Bronchial epithelial cell (primary cell): ENCODE data around the gene CALML6. TPM values are rescaled to one million over a fixed set of nuclear protein-coding genes. Genes with fewer than 3 reads are reported as not detected.
A peak's percentile ranks its signal among the peaks of the same experiment; 100 is the strongest.

Experiments used
- DNase-seq: peaks from one replicate; pipeline ENCODE4 v3.0.0-alpha.2; 2010; ENCODE audit warnings: low read depth
- FAIRE-seq: peaks from 2 replicates; lab custom pipeline; 2011; peaks lifted over from hg19 to GRCh38; lab: Jason Lieb, UNC
- H3K27me3 ChIP-seq: 2 replicates; pipeline ENCODE4 v1.5.1; 2011; ENCODE audit warnings: low read length; ENCODE audit not compliant: control insufficient read depth, insufficient read depth
- H3K36me3 ChIP-seq: 2 replicates; pipeline ENCODE4 v1.5.1; 2011; ENCODE audit warnings: low read length; ENCODE audit not compliant: control insufficient read depth, insufficient read depth
- H3K4me3 ChIP-seq: 2 replicates; pipeline ENCODE4 v1.5.1; 2011; ENCODE audit warnings: mild to moderate bottlenecking, low read depth, low read length, control low read depth
- CTCF ChIP-seq: IDR thresholded peaks from 2 replicates; pipeline ENCODE4 v1.5.1; 2011; ENCODE audit warnings: mild to moderate bottlenecking, moderate library complexity, low read length, control low read depth, inconsistent platforms; ENCODE audit not compliant: insufficient read depth, severe bottlenecking
- total RNA-seq: library from RNA; depleted of rRNA; stranded (reverse); fragments of >200 nt; gene quantifications from 2 replicates; pipeline ENCODE4 v1.2.1, GENCODE V29; 2014

The CALML6 gene
- total RNA-seq, 1 donor from 2014 or later, result under 0.01 TPM

GRCh38 chr1:1890506-1891348 is 24.3 kb upstream of the CALML6 start, which contains the start of gene GNB1:
Gene GNB1 (minus strand): TSS chr1:1891087. CDS start chr1:1825453, 65,634 bp downstream.
- Histone ChIP-seq H3K36me3 (peaks cover 2% of the 10 kb centered on the region), H3K4me3 (peak within 1 kb of the TSS; percentile 86), H3K27me3 (no peaks in the 10 kb centered on the region)
- peak; percentile 58 for DNase-seq
- no peak for TF ChIP-seq CTCF
- FAIRE-seq, result no peak

GRCh38 chr1:1891349-1892078 is 23.5 kb upstream of the CALML6 start:
- Histone ChIP-seq H3K4me3 (peak overlapping the region; percentile 86), H3K27me3 (peaks cover 2% of the 10 kb centered on the region), H3K36me3 (peaks cover 2% of the 10 kb centered on the region)
- TF ChIP-seq CTCF, result no peak
- DNase-seq, result no peak
- FAIRE-seq, result no peak

- peak overlapping the region; percentile 86 for H3K4me3 ChIP-seq
- peak; percentile 73 for DNase-seq
- TF ChIP-seq CTCF, result no peak
- H3K36me3 ChIP-seq, result peaks cover 2% of the 10 kb centered on the region
- peak; percentile 97 for FAIRE-seq
- peaks cover 2% of the 10 kb centered on the region for H3K27me3 ChIP-seq
These were observed 22.8 kb upstream of the CALML6 start for GRCh38 chr1:1892079-1892762.

GRCh38 chr1:1892763-1893120 is 22.3 kb upstream of the CALML6 start:
- FAIRE-seq (no peak), DNase-seq (no peak)
- Histone ChIP-seq H3K27me3 (peaks cover 2% of the 10 kb centered on the region), H3K36me3 (peaks cover 2% of the 10 kb centered on the region), H3K4me3 (no peak overlapping the region)
- no peak for TF ChIP-seq CTCF

GRCh38 chr1:1893291-1893985 is 21.6 kb upstream of the CALML6 start:
- peaks cover 2% of the 10 kb centered on the region for H3K27me3 ChIP-seq
- no peak for TF ChIP-seq CTCF
- no peaks in the 10 kb centered on the region for H3K36me3 ChIP-seq
- DNase-seq, result no peak
- FAIRE-seq, result no peak
- no peak overlapping the region for H3K4me3 ChIP-seq
